HEK293 (cell line): ENCODE results near the gene KANSL1.

Source experiments
- ZNF658 ChIP-seq: fragments of 450-650 bp; formaldehyde crosslinking; IDR thresholded peaks from 2 replicates; pipeline ENCODE4; 2016; ENCODE audit warnings: missing biosample characterization, missing genetic modification characterization
- TF ChIP-seq, protein P1 (sequence below): fragments of 450-650 bp; formaldehyde crosslinking; IDR thresholded peaks from 2 replicates; pipeline ENCODE4 v1.5.1; 2016; ENCODE audit warnings: missing biosample characterization, missing genetic modification characterization

DNA sequence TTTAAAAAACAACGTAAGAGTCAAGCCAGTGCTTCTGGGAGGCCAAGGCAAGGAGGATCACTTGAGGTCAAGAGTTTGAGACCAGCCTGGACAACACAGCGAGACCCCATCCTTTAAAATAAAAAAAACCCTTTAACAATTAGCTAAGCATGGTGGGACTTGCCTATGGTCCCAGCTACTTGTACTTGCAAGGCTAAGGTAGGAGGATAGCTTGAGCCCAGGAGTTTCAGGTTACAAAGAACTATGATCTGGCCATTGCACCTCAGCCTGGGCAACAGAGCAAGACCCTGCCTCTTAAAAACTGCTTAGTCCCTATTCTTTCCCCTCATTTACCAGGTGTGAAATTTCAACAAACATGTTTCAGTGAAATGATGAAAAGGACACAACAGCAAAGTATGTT, 104.6 kb downstream of the KANSL1 start:
- TF ChIP-seq, protein P1, sequence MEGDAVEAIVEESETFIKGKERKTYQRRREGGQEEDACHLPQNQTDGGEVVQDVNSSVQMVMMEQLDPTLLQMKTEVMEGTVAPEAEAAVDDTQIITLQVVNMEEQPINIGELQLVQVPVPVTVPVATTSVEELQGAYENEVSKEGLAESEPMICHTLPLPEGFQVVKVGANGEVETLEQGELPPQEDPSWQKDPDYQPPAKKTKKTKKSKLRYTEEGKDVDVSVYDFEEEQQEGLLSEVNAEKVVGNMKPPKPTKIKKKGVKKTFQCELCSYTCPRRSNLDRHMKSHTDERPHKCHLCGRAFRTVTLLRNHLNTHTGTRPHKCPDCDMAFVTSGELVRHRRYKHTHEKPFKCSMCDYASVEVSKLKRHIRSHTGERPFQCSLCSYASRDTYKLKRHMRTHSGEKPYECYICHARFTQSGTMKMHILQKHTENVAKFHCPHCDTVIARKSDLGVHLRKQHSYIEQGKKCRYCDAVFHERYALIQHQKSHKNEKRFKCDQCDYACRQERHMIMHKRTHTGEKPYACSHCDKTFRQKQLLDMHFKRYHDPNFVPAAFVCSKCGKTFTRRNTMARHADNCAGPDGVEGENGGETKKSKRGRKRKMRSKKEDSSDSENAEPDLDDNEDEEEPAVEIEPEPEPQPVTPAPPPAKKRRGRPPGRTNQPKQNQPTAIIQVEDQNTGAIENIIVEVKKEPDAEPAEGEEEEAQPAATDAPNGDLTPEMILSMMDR: no peak
- TF ChIP-seq ZNF658: no peak
